NCI-H345 treated with DMSO at 0.1 percent for 48 hours (cell line): ENCODE results near the gene CHST4.
A peak's percentile ranks its signal among the peaks of the same experiment; 100 is the strongest.
"Not testable (repeated sequence)": the region's sequence is repeated elsewhere in the genome, so short reads cannot be mapped to it uniquely, and the experiment has no call there.

Experiments
- DNase-seq: peaks from one replicate; lab custom pipeline; 2025; ENCODE audit not compliant: unreplicated experiment; lab: John Stamatoyannopoulos, UW

The CHST4 gene

GRCh38 chr16:71526111-71526631 lies at the start of gene CHST4:
Gene CHST4 (plus strand): TSS chr16:71526426. CDS start chr16:71536678, 10,252 bp downstream.
- no peak for DNase-seq

GRCh38 chr16:71476457-71477124 lies 49.6 kb upstream of the CHST4 start:
- DNase-seq: no peak

GRCh38 chr16:71479420-71479819 lies 46.8 kb upstream of the CHST4 start:
- DNase-seq: no peak

- DNase-seq: no peak
Measured at GRCh38 chr16:71480956-71481355, 45.3 kb upstream of the CHST4 start.

- no peak for DNase-seq
Measured at GRCh38 chr16:71482569-71482968, 43.7 kb upstream of the CHST4 start.

GRCh38 chr16:71484006-71484893 lies 42.0 kb upstream of the CHST4 start:
- peak; percentile 57 for DNase-seq

GRCh38 chr16:71489122-71489521 lies 37.1 kb upstream of the CHST4 start, which contains the start of gene ZNF19:
Gene ZNF19 (minus strand): TSS chr16:71489324. CDS start chr16:71482114, 7,210 bp downstream.
- DNase-seq: no peak

GRCh38 chr16:71490361-71490760 lies 35.9 kb upstream of the CHST4 start:
- DNase-seq: no peak

- DNase-seq: no peak
Measured at GRCh38 chr16:71491054-71491453, 35.2 kb upstream of the CHST4 start.

- no peak for DNase-seq
Measured at GRCh38 chr16:71492786-71493185, 33.4 kb upstream of the CHST4 start.

GRCh38 chr16:71493213-71493612 lies 33.0 kb upstream of the CHST4 start:
- DNase-seq: no peak

GRCh38 chr16:71498031-71498430 lies 28.2 kb upstream of the CHST4 start:
- DNase-seq: no peak

- DNase-seq: no peak
Measured at GRCh38 chr16:71499775-71500364, 26.4 kb upstream of the CHST4 start.

- DNase-seq: no peak
Measured at GRCh38 chr16:71500964-71501363, 25.3 kb upstream of the CHST4 start.

- DNase-seq: no peak
Measured at GRCh38 chr16:71501547-71501946, 24.7 kb upstream of the CHST4 start.

- DNase-seq: not testable (repeated sequence)
Measured at GRCh38 chr16:71504051-71504450, 22.2 kb upstream of the CHST4 start.

- DNase-seq: no peak
Measured at GRCh38 chr16:71504901-71505300, 21.3 kb upstream of the CHST4 start.

GRCh38 chr16:71507061-71507460 lies 19.2 kb upstream of the CHST4 start:
- no peak for DNase-seq

GRCh38 chr16:71513302-71513701 lies 12.9 kb upstream of the CHST4 start:
- DNase-seq: no peak

GRCh38 chr16:71514476-71514875 lies 11.8 kb upstream of the CHST4 start:
- no peak for DNase-seq

- no peak for DNase-seq
Measured at GRCh38 chr16:71515026-71515425, 11.2 kb upstream of the CHST4 start.

- DNase-seq: no peak
Measured at GRCh38 chr16:71520550-71520949, 5.7 kb upstream of the CHST4 start.
